Measurements from ENCODE around the gene PHACTR1.

PHACTR1 gene

GRCh38 chr6:13165502-13166172, 449.1 kb downstream of the PHACTR1 start:
- no peak for DNase-seq

DNA sequence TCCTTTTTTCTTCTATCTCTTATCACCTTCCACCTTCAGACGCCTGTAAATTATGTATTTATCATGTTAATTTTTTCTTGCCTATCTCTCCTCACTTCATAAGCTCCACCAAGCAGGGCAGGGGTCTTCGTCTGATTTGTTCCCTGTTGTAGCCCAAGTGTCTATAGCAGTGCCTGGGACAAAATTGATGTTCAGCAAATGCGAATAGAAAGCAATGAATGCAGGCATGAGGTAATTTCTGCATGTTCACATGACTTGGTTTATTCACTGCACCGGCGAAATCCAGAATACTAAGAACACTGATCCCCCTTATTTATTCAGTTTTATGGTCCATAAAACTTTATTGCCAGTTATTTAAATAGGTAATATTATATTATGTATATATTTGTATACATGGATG, 449.7 kb downstream of the PHACTR1 start:
- no peak for DNase-seq

DNA sequence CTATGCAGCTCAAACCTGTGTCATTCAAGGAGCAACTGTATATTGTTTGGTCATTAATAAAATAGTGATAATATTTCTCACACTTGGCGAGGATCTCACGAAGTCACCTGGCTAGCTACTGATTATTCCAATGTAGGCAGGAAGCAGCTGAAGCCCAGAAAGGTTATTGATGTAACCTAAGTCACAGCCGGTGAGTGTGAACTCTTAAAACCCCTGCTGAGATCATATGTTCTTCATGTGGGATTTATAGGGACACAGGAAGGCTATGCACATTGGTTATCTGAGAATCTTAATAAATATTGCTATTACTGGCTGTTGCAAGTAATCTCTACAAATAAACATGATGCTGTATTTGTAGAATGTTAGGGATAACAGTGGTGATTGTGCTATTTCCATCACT, 450.3 kb downstream of the PHACTR1 start:
- no peak for DNase-seq

DNA sequence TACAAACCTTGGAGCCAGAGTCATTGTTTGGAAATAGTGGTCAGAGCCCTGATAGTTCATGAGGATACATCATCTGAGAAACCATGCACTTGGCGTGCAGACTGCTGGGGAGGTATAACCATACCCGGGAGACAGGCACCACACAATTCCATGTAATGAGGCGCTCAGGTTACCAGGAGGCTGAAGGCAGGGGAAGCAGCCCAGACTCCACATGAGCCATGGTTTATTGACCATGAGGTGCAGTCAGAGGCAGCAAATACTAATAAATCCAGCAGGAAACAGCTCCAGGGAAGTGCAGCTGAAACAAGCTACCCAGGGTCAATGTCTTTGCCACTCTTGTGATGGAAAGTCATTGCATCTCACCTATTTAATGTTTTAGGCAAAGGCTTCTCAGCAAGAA, 455.7 kb downstream of the PHACTR1 start:
- DNase-seq: no peak

DNA sequence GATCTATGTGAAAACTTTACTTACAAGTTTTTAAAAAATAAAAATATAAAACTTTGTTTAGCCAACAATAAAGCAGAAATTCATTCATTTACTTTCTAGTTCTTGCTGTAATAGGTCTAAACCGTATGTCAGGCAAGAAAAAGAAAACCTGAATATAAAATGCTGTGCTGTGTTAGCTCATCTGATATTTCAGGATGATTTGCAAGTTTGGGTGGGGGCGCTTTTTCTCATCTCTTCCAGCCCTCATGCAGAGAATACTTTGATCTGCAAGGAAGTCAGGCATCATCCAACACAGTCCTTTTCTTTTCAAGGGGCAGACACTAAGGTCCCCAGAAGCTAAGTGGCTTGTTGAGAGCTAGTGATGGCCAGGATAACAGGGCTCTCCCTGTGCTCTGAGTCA, 458.5 kb downstream of the PHACTR1 start:
- no peak for DNase-seq

DNA sequence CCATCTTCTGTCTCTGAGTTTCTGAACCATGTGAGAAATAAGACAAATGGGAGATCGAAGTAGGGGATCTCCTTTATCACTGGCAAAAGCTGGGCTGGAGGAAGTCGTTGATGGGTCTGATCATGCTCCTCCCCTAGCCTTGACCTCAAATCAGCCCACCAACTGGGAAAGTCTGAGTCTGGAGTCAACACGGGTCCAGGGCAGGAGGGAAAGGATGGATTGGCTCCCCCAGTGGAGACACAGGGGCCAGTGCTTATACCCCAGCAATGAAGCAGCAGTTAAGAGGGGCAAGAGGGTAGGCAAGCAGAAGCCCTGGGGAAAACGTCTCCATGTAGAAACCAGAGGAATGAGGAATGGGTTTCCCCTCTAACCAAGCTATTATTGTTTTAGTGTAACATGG, 459.2 kb downstream of the PHACTR1 start:
- DNase-seq: no peak

DNA sequence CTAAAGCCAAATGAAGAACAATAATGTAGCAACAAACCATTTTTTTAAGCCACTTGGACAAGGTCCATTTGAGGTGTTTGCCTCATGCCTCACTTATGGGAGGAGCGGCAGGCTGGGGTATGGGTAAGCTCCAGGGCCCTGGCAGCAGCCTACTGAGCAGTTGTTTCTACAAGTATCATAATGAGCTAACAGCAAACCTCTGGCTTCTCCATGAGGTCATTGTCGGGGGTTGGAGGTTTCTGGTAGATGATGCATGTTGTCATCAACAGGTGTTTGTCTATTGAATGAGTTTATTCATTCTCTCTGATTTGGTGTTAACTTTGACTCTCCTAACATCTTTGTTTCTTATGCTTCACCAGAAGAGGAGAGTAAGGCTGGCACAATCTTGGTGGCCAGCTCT, 461.1 kb downstream of the PHACTR1 start:
- DNase-seq: no peak

- peak; percentile 8 to 49 (median 30) for DNase-seq
Measured at GRCh38 chr6:13178107-13178506, 461.5 kb downstream of the PHACTR1 start.

GRCh38 chr6:13180538-13180937, 464.0 kb downstream of the PHACTR1 start:
- DNase-seq: no peak

DNA sequence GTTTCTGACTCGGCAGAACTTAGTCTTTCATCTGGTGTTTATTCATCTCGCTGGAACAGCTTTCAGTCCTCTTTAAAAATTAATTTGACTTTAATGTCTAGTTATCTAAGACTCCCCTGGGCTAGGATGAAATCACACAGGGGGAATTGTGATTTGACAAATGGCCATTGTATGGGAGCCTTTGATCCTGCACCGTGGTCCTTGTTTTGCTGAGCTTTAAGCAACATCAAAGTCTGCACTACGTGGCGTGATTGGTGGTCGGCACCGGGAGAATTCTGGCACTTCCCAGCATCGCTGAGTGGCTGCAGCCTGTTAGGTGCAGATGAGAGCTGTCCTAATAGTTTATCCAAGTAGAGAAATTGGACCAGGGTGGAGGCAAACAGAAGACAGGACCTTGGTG, 464.8 kb downstream of the PHACTR1 start:
- DNase-seq: no peak

GRCh38 chr6:13183415-13184088, 467.0 kb downstream of the PHACTR1 start:
- no peak for DNase-seq

DNA sequence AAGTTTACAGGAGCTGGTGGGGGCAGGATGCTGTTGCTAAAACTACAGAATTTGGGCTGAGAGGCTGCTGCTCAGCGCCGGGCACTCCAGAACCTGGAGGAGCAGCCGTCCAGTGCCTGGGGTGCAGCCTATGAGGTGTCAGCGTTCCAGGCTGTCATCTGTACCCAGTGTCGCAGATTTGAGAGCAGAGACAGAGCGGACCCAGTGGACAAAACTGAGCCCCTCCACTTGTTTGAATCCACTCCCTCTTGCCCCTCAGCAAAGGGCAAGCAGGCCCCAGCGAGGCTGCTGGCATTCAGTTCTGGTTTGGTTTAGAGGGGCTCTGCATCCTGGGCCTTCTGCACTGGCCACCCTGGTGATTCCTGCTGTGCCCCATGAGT, 467.5 kb downstream of the PHACTR1 start:
- no peak for DNase-seq

DNA sequence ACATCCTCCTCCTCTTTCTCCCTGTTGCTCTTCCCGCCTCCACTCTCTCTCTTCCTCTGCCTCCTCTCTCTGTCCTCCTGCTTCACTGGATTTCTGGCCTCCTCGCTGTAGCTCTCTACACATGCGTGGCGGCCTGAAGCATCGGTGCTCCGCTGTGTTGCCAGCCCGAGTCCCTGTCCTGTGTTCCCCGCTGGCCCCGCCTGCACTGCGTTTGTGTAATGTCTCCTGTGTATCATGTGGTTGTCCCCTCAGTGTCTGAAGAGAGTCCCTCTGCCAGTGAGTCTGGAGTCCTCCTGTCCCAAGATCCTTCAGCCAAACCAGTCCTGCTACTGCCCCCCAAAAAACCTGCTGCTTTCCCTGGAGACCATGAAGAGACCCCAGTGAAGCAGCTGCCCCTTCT, 468.0 kb downstream of the PHACTR1 start:
- DNase-seq: no peak

- DNase-seq: no peak
Measured at GRCh38 chr6:13186861-13187260, 470.3 kb downstream of the PHACTR1 start.

GRCh38 chr6:13187692-13188091, 471.1 kb downstream of the PHACTR1 start:
- DNase-seq: no peak

- DNase-seq: no peak
Measured at GRCh38 chr6:13188306-13188705, 471.7 kb downstream of the PHACTR1 start.

DNA sequence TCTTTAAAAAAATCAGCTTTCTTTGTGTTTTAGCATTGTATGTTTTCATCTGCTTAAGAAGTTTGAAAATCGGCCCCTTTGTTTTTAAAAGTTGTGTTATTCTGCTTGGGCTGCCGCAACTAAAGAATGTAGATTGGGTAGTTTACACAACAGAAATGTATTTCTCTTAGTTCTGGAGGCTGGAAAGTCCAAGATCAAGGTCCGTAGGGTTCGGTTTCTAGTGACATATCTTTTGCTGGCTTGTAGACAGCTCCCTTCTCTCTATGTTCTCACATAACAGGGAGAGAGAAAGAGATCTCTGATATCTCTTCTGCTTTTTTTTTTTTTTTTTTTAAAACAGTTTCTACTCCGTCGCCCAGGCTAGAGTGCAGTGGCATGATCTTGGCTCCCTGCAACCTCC, 473.1 kb downstream of the PHACTR1 start:
- DNase-seq: no peak

DNA sequence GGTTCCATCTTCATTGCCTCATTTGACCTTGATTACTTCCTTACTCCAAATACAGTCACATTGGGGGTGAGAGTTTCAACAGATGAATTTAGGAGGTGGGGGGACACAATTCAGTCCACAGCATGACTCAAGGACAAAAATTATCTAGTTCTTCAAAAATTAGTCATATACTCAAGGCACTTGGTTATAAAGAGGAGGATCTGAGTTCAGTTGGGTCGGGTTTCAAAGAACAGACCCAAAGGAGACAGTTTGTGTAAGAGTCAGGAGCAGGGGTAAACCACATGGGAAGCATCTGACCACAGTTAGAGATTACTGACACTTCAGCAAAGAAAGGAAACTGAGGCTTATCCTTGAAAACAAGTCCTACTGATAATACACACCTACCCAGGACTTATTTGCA, 473.8 kb downstream of the PHACTR1 start:
- no peak for DNase-seq

- DNase-seq: no peak
Measured at GRCh38 chr6:13191461-13191860, 474.9 kb downstream of the PHACTR1 start.

DNA sequence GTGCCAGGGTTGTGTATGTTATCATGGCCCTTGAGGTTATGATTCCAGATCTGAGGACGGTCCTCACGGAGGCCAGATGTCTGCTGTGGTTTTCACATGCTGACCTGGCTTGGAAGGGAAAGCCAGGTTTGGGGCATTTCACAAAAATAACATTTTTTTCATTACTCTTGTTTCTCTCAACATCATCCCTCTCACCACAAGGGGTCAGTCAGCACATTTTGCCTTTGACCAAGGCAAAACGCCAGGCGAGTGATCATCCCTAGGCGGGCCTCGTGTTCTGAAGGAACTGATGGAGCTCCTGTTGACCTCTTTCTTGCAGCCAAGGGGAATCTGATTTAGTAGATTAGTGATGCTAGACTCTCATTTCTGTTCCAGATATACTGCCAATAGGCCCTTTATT, 478.3 kb downstream of the PHACTR1 start:
- peak; percentile 81 to 89 (median 84) for DNase-seq

- no peak for DNase-seq
Measured at GRCh38 chr6:13195803-13196202, 479.2 kb downstream of the PHACTR1 start.

DNA sequence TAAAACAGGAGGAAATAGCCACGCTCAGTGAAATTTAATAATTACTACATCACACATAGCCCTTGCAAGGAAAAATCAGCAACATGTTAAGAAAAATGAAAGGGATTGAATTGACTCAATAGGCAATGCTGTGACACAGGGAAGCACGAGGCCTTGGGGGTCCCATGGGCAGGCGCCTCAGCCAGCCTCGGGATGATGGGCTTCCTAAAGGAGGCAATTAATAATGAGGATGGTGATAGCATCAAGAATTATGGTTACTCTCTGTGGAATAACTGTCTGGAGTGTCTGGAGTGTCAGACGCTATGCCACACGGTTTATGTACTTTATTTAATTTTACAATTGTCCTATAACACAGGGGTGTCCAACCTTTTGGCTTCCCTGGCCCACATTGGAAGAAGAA, 481.6 kb downstream of the PHACTR1 start:
- DNase-seq: no peak

DNA sequence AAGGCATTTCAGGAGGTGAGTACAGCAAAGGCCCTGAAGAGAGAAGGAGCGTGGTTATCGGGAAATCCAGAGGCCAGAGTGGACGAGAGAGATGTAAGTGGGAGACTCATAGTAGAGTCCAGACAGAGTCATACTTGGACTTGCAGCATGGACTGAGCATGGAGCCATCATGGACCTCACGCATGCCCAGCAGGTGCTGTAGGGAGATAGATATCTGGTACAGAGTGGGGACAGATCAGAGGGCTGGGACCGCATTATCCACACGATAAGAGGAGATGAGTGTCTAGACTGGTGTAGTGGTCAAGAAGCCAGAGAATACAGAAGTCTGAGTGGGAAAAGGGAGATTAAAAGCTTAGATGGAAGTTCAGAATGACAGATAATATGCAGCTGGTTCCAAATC, 484.8 kb downstream of the PHACTR1 start:
- DNase-seq: no peak

- peak in 2 of 4 experiments; percentile 16 to 65 for DNase-seq
Measured at GRCh38 chr6:13203145-13203544, 486.6 kb downstream of the PHACTR1 start.

GRCh38 chr6:13205106-13205505, 488.5 kb downstream of the PHACTR1 start:
- no peak for DNase-seq

All from suppressor macrophage (primary cell).